ENCODE measurements around the gene MRPS11.

DNA sequence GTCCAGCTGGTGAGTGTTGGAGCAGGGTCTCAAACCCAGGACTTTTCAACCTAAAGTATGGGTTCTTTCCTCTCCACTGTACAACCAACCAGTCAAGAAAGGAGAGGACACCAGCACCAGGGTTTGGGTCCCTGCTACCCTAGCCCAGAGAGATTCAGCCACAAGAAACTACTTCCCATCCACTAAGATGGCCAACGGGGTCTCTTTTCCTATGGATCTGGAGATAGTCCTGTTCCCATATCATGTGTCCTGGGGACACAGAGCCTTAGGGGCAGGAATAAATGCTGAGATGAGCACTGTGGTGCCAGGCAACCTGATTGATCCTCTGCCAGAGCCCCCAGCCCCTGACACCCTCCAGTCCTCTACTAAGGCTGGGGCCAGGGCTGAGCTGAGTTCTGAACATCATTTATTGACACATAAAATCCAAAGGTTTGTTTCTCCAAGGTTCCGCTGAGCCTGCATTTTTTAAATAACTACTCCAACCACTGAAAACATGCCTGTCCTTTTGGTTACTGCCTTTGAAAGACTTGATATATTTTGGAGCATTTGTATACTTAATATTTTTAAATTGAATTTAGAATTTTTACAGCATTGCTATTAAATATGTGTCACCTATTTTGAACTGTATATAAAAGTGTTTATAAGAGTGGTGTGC, 26.3 kb upstream of the MRPS11 start:
- TF ChIP-seq POLR2AphosphoS5 (IDR thresholded peaks at IDR 0.05): no peak
- TF ChIP-seq, protein P1, sequence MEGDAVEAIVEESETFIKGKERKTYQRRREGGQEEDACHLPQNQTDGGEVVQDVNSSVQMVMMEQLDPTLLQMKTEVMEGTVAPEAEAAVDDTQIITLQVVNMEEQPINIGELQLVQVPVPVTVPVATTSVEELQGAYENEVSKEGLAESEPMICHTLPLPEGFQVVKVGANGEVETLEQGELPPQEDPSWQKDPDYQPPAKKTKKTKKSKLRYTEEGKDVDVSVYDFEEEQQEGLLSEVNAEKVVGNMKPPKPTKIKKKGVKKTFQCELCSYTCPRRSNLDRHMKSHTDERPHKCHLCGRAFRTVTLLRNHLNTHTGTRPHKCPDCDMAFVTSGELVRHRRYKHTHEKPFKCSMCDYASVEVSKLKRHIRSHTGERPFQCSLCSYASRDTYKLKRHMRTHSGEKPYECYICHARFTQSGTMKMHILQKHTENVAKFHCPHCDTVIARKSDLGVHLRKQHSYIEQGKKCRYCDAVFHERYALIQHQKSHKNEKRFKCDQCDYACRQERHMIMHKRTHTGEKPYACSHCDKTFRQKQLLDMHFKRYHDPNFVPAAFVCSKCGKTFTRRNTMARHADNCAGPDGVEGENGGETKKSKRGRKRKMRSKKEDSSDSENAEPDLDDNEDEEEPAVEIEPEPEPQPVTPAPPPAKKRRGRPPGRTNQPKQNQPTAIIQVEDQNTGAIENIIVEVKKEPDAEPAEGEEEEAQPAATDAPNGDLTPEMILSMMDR (IDR thresholded peaks at IDR 0.05): no peak

Data from prostate gland (tissue), 2 donors.